Neural cell (in vitro differentiated cells): ENCODE results near the gene MVK.

Experiments
- CTCF ChIP-seq: fragments of 450-650 bp; IDR thresholded peaks from 2 replicates; pipeline ENCODE4 v1.5.1; 2014; ENCODE audit warnings: antibody characterized with exemption, mild to moderate bottlenecking, moderate library complexity; ENCODE audit not compliant: poor library complexity, severe bottlenecking
- EP300 ChIP-seq: fragments of 450-650 bp; conservative IDR thresholded peaks from 2 replicates; pipeline ENCODE4 v1.6.1; 2014; ENCODE audit warnings: antibody characterized with exemption, mild to moderate bottlenecking, moderate library complexity; ENCODE audit not compliant: poor library complexity, severe bottlenecking
- POLR2AphosphoS5 ChIP-seq: IDR thresholded peaks from 2 replicates; pipeline ENCODE4 v1.6.1; 2012
- SMC3 ChIP-seq: fragments of 450-650 bp; conservative IDR thresholded peaks from 2 replicates; pipeline ENCODE4 v1.6.1; 2014; ENCODE audit warnings: antibody characterized with exemption, mild to moderate bottlenecking, moderate library complexity; ENCODE audit not compliant: poor library complexity

GRCh38 chr12:109621211-109621694, 47.7 kb downstream of the MVK start:
- TF ChIP-seq CTCF (no peak), POLR2AphosphoS5 (no peak), EP300 (no peak), SMC3 (no peak)
